Measurements from ENCODE around the gene FOXP1.
"Not testable (repeated sequence)": the region's sequence is repeated elsewhere in the genome, so short reads cannot be mapped to it uniquely, and the experiment has no call there.

FOXP1 gene

DNA sequence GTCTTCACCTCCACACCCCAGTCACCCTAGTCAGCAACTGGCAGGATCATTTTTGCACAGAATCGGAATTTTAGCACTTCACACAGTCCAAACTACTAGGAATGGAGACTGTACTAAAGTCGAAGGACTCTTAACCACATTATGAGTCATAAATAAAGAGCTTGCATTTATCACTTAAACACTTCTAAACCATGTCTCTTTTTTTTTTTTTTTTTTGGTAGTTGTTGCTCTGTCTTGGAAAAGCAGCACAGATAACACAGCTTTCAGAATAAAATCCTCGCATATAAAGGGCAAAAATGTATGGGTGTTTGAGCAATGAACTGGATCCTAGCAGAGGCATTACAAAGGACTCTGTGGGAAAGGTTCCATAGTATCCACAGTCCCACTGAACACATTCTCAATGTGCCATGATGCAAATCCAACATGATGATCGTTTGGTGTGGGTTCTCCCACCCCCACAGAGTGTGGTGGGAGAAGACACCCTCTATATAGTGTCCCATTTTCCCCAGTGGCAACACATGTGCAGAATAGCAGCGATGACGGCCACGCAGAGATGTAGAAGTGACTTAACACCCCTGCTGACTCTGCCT is 47.1 kb downstream of the FOXP1 start:
- in situ Hi-C loops (cut with HindIII; ENCODE audit: low sequenced_read_pairs) = no loop called here

- in situ Hi-C loops (cut with HindIII; ENCODE audit: low sequenced_read_pairs) = loop anchor here (5.0 kb wide), 2 partner anchors 36 to 49 kb away; partner anchors contain the start of gene FOXP1
Observed at GRCh38 chr3:71533588-71533987, 49.9 kb downstream of the FOXP1 start.

DNA sequence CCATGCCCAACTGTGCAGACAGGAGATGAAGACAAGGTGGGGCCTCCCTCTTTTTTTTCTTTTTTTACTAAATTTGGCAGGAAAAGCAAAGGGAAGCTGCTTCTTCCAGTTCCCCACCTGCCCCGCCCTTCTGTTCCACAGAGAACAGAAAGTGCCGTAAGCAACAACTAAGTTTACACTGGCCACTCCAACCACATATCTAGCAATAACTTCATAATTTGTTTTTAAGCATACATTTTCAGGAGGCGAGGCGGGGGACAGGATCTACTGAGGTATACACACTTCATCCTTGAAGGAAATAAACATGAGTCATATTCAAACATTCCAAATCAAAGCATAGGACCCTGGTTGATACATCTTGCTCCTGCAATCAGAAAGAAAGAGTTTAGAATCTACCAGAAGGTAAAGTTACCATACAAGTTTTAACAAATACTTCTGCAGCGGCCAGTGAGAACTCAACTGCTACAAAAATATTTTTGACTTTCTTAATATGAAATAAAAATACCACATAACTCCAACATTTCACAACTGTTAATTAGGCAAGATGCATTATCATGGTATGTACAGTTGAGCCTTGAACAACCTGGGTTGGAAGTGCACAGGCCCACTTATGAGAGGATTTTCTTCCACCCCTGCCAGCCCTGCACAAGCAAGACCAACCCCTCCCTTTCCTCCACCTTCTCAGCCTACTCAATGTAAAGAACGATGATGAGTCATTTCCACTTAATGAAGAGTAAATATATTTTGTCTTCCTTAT is 50.7 kb downstream of the FOXP1 start:
- in situ Hi-C loops (cut with HindIII; ENCODE audit: low sequenced_read_pairs) = loop anchor here (5.0 kb wide), 2 partner anchors 36 to 49 kb away; partner anchors contain the start of gene FOXP1

- in situ Hi-C loops (cut with HindIII; ENCODE audit: low sequenced_read_pairs) = loop anchor here (5.0 kb wide), 2 partner anchors 34 to 51 kb away; partner anchors contain the start of gene FOXP1
Observed at GRCh38 chr3:71530903-71531530, 52.5 kb downstream of the FOXP1 start.

DNA sequence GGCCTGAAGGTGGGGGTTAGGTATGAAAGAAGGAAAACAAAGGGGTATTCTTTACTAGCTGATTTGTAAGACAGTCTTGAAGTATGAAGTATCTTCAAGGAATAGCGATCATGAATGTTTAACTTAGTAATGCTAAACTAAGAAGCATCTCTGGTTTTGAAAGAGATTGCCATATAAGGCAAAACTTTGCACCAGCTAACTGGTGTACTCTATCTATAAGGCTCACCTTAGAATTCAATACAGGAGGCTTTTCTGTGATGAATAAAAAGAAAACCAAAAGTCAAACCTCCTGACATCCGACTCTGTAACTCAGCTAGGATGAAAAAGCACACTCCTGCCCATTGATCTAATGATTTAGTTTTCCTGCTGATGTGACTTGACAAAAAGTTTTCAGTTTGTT is 54.7 kb downstream of the FOXP1 start:
- in situ Hi-C loops (cut with HindIII; ENCODE audit: low sequenced_read_pairs) = no loop called here

DNA sequence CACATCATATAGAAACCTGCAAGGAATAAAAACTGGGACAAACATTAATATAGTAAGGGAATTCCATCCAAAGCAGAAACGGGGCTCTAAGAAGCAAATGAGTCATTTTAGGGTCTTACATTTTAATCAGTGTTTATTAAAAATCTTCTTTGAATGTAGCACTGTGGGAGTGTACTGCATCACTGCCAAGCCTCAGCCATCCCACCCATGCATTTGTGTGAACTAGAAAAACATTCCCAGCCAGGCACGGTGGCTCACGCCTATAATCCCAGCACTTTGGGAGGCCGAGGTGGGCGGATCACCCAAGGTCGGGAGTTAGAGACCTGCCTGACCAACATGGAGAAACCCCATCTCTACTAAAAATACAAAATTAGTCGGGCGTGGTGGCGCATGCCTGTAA is 57.1 kb downstream of the FOXP1 start:
- in situ Hi-C loops (cut with HindIII; ENCODE audit: low sequenced_read_pairs) = not testable (repeated sequence)

DNA sequence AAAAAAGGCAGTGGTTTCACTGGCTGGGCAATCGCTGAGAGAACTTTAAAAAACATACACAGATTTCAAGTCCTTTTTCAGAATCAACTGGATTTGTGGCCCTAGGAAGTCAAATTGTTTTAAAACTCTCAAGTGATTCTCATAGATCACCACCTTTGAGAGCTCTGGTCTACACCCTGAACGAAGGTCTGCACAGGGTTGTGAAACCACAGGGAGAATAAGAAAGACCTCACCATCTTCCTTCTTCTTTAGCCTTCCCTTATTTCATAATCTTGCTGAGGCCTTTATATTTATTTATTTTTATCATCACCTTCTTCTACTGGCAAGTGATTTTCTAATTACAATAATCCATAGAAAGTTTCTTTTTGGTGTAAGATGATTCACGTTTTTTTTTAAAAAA is 58.1 kb downstream of the FOXP1 start:
- in situ Hi-C loops (cut with HindIII; ENCODE audit: low sequenced_read_pairs) = no loop called here

- in situ Hi-C loops (cut with HindIII; ENCODE audit: low sequenced_read_pairs) = no loop called here
Observed at GRCh38 chr3:71524672-71525071, 58.9 kb downstream of the FOXP1 start.

GRCh38 chr3:71523628-71524027 is 59.9 kb downstream of the FOXP1 start:
- in situ Hi-C loops (cut with HindIII; ENCODE audit: low sequenced_read_pairs) = no loop called here

GRCh38 chr3:71521940-71522876 is 61.3 kb downstream of the FOXP1 start:
- in situ Hi-C loops (cut with HindIII; ENCODE audit: low sequenced_read_pairs) = no loop called here

- in situ Hi-C loops (cut with HindIII; ENCODE audit: low sequenced_read_pairs) = no loop called here
Observed at GRCh38 chr3:71521021-71521352, 62.5 kb downstream of the FOXP1 start.

GRCh38 chr3:71520161-71521020 is 63.1 kb downstream of the FOXP1 start:
- in situ Hi-C loops (cut with HindIII; ENCODE audit: low sequenced_read_pairs) = no loop called here

DNA sequence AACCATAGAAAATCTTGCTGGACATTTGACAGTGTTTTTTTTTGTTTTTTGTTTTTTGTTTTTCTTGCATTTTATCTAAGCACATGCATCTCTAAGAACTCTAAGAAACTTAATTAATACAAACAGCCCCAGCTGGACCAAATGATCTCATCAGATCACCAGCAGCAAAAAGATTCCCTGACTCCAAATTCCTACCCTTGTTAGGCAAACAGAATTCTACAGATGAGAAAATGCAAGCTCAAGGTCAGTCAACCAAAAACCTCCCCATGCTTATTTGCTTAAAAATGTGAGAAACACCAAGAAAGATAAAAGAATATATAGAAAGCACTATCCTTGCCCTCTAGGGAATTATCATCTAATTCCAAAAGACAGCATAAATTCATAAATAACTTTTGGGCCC is 65.4 kb downstream of the FOXP1 start:
- in situ Hi-C loops (cut with HindIII; ENCODE audit: low sequenced_read_pairs) = no loop called here

GRCh38 chr3:71517271-71517791 is 66.2 kb downstream of the FOXP1 start:
- in situ Hi-C loops (cut with HindIII; ENCODE audit: low sequenced_read_pairs) = no loop called here

DNA sequence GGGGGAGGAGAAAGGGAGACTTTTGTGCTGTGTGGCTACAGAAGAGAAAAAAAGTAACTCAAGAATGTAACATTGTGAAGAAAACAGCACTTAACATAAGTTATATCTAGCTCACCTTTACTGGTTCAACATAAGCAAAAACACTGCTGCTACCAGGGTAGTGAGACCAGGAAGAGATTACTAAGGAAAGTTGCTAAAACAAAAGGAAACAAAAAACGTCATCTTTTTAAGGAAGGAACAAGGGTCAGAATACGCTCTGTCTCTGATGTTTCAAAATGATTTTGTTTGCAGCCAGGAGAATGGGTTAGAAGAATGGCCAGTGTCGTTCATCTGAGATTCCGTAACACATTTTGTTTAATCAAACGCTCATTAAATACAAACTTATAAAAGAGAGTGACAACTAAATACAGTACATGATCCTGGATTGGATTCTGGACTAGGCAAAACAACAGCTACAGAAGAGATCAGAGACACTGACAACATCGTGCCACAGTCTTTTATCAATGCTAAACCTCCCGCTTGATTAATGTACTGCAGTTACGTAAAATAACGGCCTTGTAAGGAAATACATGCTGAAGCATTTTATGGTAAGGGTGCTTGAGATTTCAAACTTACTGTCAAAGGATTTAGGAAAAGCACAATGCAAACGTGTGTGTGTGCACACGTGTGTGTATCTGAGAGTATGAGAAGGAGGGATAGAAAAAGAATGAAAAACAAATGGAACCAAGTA is 67.7 kb downstream of the FOXP1 start:
- in situ Hi-C loops (cut with HindIII; ENCODE audit: low sequenced_read_pairs) = no loop called here

- in situ Hi-C loops (cut with HindIII; ENCODE audit: low sequenced_read_pairs) = no loop called here
Observed at GRCh38 chr3:71514621-71515020, 68.9 kb downstream of the FOXP1 start.

DNA sequence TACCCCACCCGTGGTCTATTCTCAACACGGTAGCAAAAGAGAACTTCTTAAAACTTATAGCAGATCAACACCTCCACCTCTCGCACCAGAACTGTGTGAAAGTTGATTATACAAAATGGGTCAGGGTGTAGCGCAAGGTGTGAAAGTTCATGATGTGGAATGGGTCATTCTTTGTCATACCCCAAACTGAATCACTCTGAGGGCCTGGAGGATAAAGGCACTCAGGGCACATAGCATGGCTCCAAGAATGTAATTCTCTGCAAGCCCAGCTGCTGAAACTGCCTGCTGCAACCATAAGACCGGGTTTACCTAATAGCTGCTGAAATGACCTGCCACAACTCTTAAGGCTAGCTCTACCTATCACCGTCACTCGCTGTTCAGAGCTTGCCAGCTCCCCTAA is 70.0 kb downstream of the FOXP1 start:
- in situ Hi-C loops (cut with HindIII; ENCODE audit: low sequenced_read_pairs) = no loop called here

GRCh38 chr3:71513081-71513480 is 70.4 kb downstream of the FOXP1 start:
- in situ Hi-C loops (cut with HindIII; ENCODE audit: low sequenced_read_pairs) = no loop called here

DNA sequence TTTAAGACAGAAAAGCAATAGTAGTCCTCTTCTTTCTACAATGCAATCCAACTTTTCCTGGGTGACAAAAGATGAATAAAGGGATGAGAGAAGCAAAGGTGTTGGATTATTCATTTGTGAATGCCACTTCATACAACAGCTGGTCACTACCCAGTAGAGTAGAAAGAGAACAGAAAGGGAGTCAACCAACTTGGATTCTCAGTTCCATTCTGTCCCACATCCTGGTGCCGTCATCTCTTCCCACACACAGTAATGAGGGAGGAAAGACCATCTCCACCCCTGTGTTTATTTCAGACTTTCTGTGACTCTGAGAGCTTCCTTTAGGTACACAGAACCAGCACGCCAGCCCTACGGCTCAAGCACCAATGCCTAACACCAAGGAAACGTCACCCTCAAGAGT is 71.0 kb downstream of the FOXP1 start:
- in situ Hi-C loops (cut with HindIII; ENCODE audit: low sequenced_read_pairs) = no loop called here
